ENCODE results near the gene FNDC3B.

DNA sequence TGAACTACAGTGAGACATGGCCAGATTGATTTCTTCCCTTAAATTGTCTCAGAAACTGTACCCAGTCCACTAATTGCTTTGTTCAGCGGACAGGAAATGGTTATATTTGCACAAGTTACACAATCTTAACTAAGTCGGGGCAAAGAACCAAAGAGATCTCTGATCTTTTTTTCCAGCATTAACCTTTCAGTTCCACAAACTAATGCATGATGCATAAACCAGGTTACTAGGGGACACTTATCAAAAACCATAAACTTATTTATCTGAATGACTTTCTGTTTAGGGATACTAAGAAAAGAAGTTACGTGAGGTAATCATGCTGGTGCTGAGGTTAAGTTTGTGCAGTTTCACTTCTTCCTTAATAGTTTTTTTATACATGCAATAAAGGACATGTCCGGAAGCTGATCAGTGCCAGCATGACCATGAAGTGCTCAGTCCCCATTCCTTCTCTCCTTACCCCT, 22.4 kb downstream of the FNDC3B start:
- TF ChIP-seq POLR2A (IDR thresholded peaks at IDR 0.05; ENCODE audit: low read depth, low read length) (no peak), POLR2AphosphoS5 (IDR thresholded peaks at IDR 0.05; ENCODE audit: low read depth, low read length) (no peak)

Measured in GM12892 (cell line).